HepG2 (cell line): ENCODE results near the gene TMCC1. TPM values are rescaled to one million over a fixed set of nuclear protein-coding genes. Genes with fewer than 3 reads are reported as not detected.

Experiments
- ARNT ChIP-seq: fragments of 450-650 bp; IDR thresholded peaks from 2 replicates; pipeline ENCODE4 v1.6.1; 2017
- FIP1L1 ChIP-seq: fragments of 200-400 bp; formaldehyde crosslinking; IDR thresholded peaks from 2 replicates; pipeline ENCODE4 v1.6.1; 2018; ENCODE audit warnings: low read depth, mild to moderate bottlenecking, low read length, moderate library complexity, borderline replicate concordance; ENCODE audit not compliant: insufficient read depth
- FOXA3 ChIP-seq: IDR thresholded peaks from 2 replicates; pipeline ENCODE4 v1.6.1; 2016; ENCODE audit warnings: missing genetic modification reagents, missing compliant biosample characterization
- HES4 ChIP-seq: sonication (generic); formaldehyde crosslinking; IDR thresholded peaks from 2 replicates; pipeline ENCODE4 v1.9.0; 2021; ENCODE audit warnings: mild to moderate bottlenecking, missing genetic modification reagents, borderline replicate concordance
- HIC2 ChIP-seq: sonication (generic); formaldehyde crosslinking; IDR thresholded peaks from 2 replicates; pipeline ENCODE4 v1.9.0; 2022; ENCODE audit warnings: low read depth, missing genetic modification reagents
- HMG20B ChIP-seq: conservative IDR thresholded peaks from 2 replicates; pipeline ENCODE4 v1.6.1; 2016; ENCODE audit warnings: missing genetic modification reagents, missing compliant biosample characterization
- HNF4A ChIP-seq: sonication (generic); formaldehyde crosslinking; IDR thresholded peaks from 2 replicates; pipeline ENCODE4 v1.4.0; 2020; ENCODE audit warnings: missing genetic modification reagents
- MAZ ChIP-seq, 2 experiments: sonication (generic) in 1 of 2; formaldehyde crosslinking in 1 of 2; IDR thresholded peaks; 2 replicates each; pipeline versions ENCODE4 v1.5.0 to v1.6.1; 2012 to 2020; ENCODE audit warnings: low read depth in 2 of 2, mild to moderate bottlenecking in 2 of 2, borderline replicate concordance in 1 of 2, improper control_type of control experiment in 1 of 2, low read length in 1 of 2, missing genetic modification reagents in 1 of 2, moderate library complexity in 1 of 2
- MIER3 ChIP-seq: IDR thresholded peaks from 2 replicates; pipeline ENCODE4 v1.6.1; 2016; ENCODE audit warnings: missing compliant biosample characterization, borderline replicate concordance
- MXD4 ChIP-seq: IDR thresholded peaks from 2 replicates; pipeline ENCODE4 v1.6.1; 2016; ENCODE audit warnings: mild to moderate bottlenecking, missing biosample characterization, missing genetic modification reagents
- PLRG1 ChIP-seq: fragments of 450-650 bp; conservative IDR thresholded peaks from 2 replicates; pipeline ENCODE4 v1.6.1; 2016
- POGK ChIP-seq: sonication (generic); formaldehyde crosslinking; conservative IDR thresholded peaks from 2 replicates; pipeline ENCODE4 v1.8.0; 2022; ENCODE audit warnings: mild to moderate bottlenecking, moderate library complexity, missing genetic modification reagents
- RBAK ChIP-seq: sonication (generic); formaldehyde crosslinking; IDR thresholded peaks from 2 replicates; pipeline ENCODE4 v1.5.1; 2020; ENCODE audit warnings: mild to moderate bottlenecking, missing genetic modification reagents
- SALL1 ChIP-seq: sonication (generic); formaldehyde crosslinking; IDR thresholded peaks from 2 replicates; pipeline ENCODE4 v1.8.0; 2022; ENCODE audit warnings: mild to moderate bottlenecking, missing genetic modification reagents
- SKI ChIP-seq: fragments of 450-650 bp; IDR thresholded peaks from one replicate; pipeline ENCODE4 v1.6.1; 2018; ENCODE audit warnings: mild to moderate bottlenecking; ENCODE audit not compliant: partially characterized antibody
- TFDP1 ChIP-seq: IDR thresholded peaks from 2 replicates; pipeline ENCODE4 v1.6.1; 2016; ENCODE audit warnings: missing compliant biosample characterization, missing genetic modification reagents, borderline replicate concordance
- ZHX2 ChIP-seq, 2 experiments: sonication (generic) in 1 of 2; formaldehyde crosslinking in 1 of 2; IDR thresholded peaks; 2 replicates each; pipeline versions ENCODE4 v1.6.1 to v1.9.0; 2014 to 2022; ENCODE audit warnings: antibody characterized with exemption in 1 of 2, borderline replicate concordance in 1 of 2, inconsistent platforms in 1 of 2, low read depth in 1 of 2, missing genetic modification reagents in 1 of 2
- ZNF292 ChIP-seq: sonication (generic); formaldehyde crosslinking; IDR thresholded peaks from 2 replicates; pipeline ENCODE4 v1.8.1; 2022; ENCODE audit warnings: mild to moderate bottlenecking, low read depth, missing genetic modification reagents, borderline replicate concordance
- polyA plus RNA-seq, 8 experiments: library from polyadenylated mRNA; depleted of rRNA in 3 of 8; stranded (reverse) in 7 of 8; unstranded in 1 of 8; fragments of >200 nt; fragmentation: Illumina TruSeq in 4 of 8; extraction: Trizol in 4 of 8; gene quantifications; 2 replicates each; pipeline versions ENCODE4 v1.2.1 to v1.2.3, GENCODE V29; 2011 to 2016; ENCODE audit warnings: low read depth in 4 of 8, missing spikeins in 1 of 8, mixed read lengths in 1 of 8; ENCODE audit not compliant: insufficient read depth in 1 of 8
- total RNA-seq, 5 experiments: library from RNA; depleted of rRNA; stranded (reverse); fragments of >200 nt; fragmentation: Illumina TruSeq; extraction: Trizol; gene quantifications; 2 replicates each; pipeline ENCODE4 v1.2.3, GENCODE V29; 2016; ENCODE audit warnings: low read depth in 1 of 5

The TMCC1 gene
- total and polyA plus RNA-seq, 2 of the 13 experiments (the other 11 are each of a cell fraction or from before 2014, with no cell fraction given) = 12.1 to 264 TPM

- TF ChIP-seq ZHX2 (IDR thresholded peaks at IDR 0.05; ENCODE audit: low read depth) = 0 out of 2 replicates have a peak, but pooled peaks have one; percentile 46
- no peak for TF ChIP-seq ZHX2 (CRISPR knock-in tag; IDR thresholded peaks at IDR 0.05; ENCODE audit: borderline replicate concordance)
- TF ChIP-seq FOXA3 (CRISPR knock-in tag) = peak; percentile 52; the same call in 1 of the 2 replicates
- peak; percentile 81 for TF ChIP-seq POGK (CRISPR knock-in tag)
- TF ChIP-seq RBAK = no peak
- TF ChIP-seq MAZ (IDR thresholded peaks at IDR 0.05; ENCODE audit: borderline replicate concordance, low read depth, low read length) = peak; percentile 84
- TF ChIP-seq MAZ (CRISPR knock-in tag; IDR thresholded peaks at IDR 0.05; ENCODE audit: low read depth) = peak; percentile 88
- TF ChIP-seq TFDP1 (CRISPR knock-in tag) = peak; percentile 73; the same call in 1 of the 2 replicates
- TF ChIP-seq MXD4 (CRISPR knock-in tag) = peak; percentile 50; the same call in 1 of the 2 replicates
- TF ChIP-seq HMG20B = no peak
- peak; percentile 58 for TF ChIP-seq HES4 (CRISPR knock-in tag)
- no peak for TF ChIP-seq FIP1L1
- peak; percentile 76 for TF ChIP-seq HNF4A (CRISPR knock-in tag)
- TF ChIP-seq SKI = peak; percentile 12
- no peak for TF ChIP-seq PLRG1
- no peak for TF ChIP-seq ZNF292 (CRISPR knock-in tag)
- TF ChIP-seq ARNT = no peak
- peak; percentile 80 for TF ChIP-seq SALL1 (CRISPR knock-in tag)
- TF ChIP-seq MIER3 = no peak
- peak; percentile 71 for TF ChIP-seq HIC2 (CRISPR knock-in tag)
Observed at GRCh38 chr3:129626744-129627349, 266.7 kb downstream of the TMCC1 start (continued).
